Transverse colon (tissue), 4 donors: ENCODE measurements around the gene CNPY4. TPM values are rescaled to one million over a fixed set of nuclear protein-coding genes. Genes with fewer than 3 reads are reported as not detected.

ENCODE experiments used
- DNase-seq: peaks from one replicate; pipeline ENCODE4 v3.0.0-alpha.2; 2019
- H3K27ac ChIP-seq, 4 donors: fragments of 200-600 bp; sonication (generic); 2 replicates each; pipeline ENCODE4 v1.5.1; 2016 to 2018; ENCODE audit warnings: inconsistent platforms in 4 of 4
- H3K27me3 ChIP-seq: fragments of 200-600 bp; sonication (generic); 2 replicates; pipeline ENCODE4 v1.5.1; 2017; ENCODE audit warnings: inconsistent platforms
- H3K36me3 ChIP-seq, 4 donors: fragments of 200-600 bp; sonication (generic); 2 replicates each; pipeline ENCODE4 v1.5.1; 2017 to 2019; ENCODE audit warnings: inconsistent platforms in 4 of 4
- H3K4me1 ChIP-seq, 4 donors: fragments of 200-600 bp; sonication (generic); 2 replicates each; pipeline ENCODE4 v1.5.1; 2017 to 2020; ENCODE audit warnings: inconsistent platforms in 4 of 4
- H3K4me3 ChIP-seq, 4 donors: fragments of 200-600 bp; sonication (generic); 1 replicate in 1 of 4; 2 replicates in 3 of 4; pipeline versions ENCODE4 v1.5.1 to v1.6.1; 2017 to 2019; ENCODE audit warnings: inconsistent platforms in 4 of 4
- H3K9me3 ChIP-seq, 2 donors: fragments of 200-600 bp; sonication (generic); 2 replicates each; pipeline ENCODE4 v1.5.1; 2017 to 2019; ENCODE audit warnings: inconsistent platforms in 2 of 2
- EP300 ChIP-seq: sonication (generic); formaldehyde crosslinking; IDR thresholded peaks from one replicate; pipeline ENCODE4 v1.6.1; 2017; ENCODE audit warnings: antibody characterized with exemption, low read depth
- POLR2A ChIP-seq: fragments of 450-650 bp; IDR thresholded peaks from one replicate; pipeline ENCODE4 v1.6.1; 2016; ENCODE audit warnings: antibody characterized with exemption, mild to moderate bottlenecking, moderate library complexity
- POLR2AphosphoS5 ChIP-seq, 3 donors: sonication (generic); formaldehyde crosslinking; IDR thresholded peaks; one replicate each; pipeline ENCODE4 v1.6.1; 2016; ENCODE audit warnings: antibody characterized with exemption in 3 of 3
- WGBS, 2 donors: methylation state at CpG; one replicate each; pipeline ENCODE4 v1.1.5; 2018; ENCODE audit warnings: low coverage in 1 of 2; 5-methylcytosine and 5-hydroxymethylcytosine counted together
- in situ Hi-C, 4 donors: fragments of 200-750 bp; cut with MboI; loops; one replicate each; pipeline versions ENCODE4 v1.15.0 to v1.15.1; 2017; ENCODE audit warnings: low sequenced_read_pairs in 3 of 4, low pct_ligation_motif_present in 1 of 4, low pct_unique_long_range_greater_than_20kb in 1 of 4
- intact Hi-C: fragments of 100-400 bp; cut with DNase I; formaldehyde crosslinking; loops from one replicate; pipeline ENCODE4 v1.15.1; 2023; ENCODE audit warnings: low total_unique reads
- total RNA-seq, 4 donors: library from RNA; depleted of rRNA; stranded (reverse); fragments of >200 nt; gene quantifications; one replicate each; pipeline ENCODE4 v1.1.0, GENCODE V29; 2016
- TF ChIP-seq, protein P1 (sequence below), 5 experiments: fragments of 200-600 bp in 3 of 5; fragments of 450-650 bp in 2 of 5; sonication (generic) in 3 of 5; IDR thresholded peaks; 1 replicate in 2 of 5; 2 replicates in 3 of 5; pipeline ENCODE4 v1.5.1; 2016 to 2017; ENCODE audit warnings: antibody characterized with exemption in 5 of 5, inconsistent platforms in 3 of 5, mild to moderate bottlenecking in 2 of 5, moderate library complexity in 1 of 5

The CNPY4 gene
- total RNA-seq, 4 donors from 2014 or later = 4.9 to 9.4 (median 7.0) TPM

DNA sequence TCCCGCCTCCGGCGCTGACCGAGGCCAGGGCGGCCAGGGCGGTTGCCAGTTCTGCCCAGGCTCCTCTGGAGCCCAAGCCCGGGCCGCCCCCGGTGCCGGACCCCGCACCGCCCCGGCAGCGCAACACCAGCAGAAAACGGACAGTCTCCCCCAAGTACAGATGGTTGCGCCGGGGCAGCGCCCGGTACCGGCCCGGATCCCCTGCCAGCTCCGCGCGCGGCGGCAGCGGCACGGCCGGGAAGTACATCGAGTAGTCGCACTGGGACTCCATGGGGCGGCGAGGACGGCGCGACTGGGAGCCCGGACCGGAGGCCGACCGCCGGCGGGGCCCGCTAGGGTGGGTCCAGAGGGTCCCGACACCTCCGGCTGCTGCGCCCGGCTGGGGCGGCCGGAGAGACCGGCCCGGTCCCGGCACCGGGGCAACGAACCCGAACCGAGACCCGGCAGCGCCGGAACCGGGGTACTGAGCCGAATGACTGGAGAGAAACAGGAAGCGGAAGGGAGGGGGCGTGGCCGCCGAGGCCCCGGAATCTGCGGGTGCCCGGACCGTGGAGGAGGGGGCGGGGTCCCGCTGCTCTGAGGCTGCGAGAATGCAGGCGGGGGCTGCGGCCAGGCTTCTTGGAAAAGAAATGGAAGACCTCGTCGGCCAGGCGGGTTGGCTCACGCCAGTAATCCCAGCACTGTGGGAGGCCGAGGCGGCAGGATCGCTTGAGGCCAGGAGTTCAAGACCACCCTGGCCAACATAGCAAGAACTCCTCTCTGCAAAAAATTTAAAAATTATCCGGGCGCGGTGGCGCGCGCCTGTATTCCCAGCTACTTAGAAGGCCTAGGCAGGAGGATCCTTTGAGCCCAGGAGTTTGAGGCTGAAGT, 39.0 kb downstream of the CNPY4 start, which contains the start of gene TRAPPC14:
TSS of gene TRAPPC14 (minus strand) at position 495 of the 870 bp plus-strand sequence. CDS start at position 271, 224 bp downstream.
- Histone ChIP-seq H3K36me3 (peaks cover 0 to 6% (median 0%) of the 10 kb centered on the region in 4 donors), H3K27me3 (no peaks in the 10 kb centered on the region), H3K4me3 (peak within 1 kb of the TSS; percentile 36 to 92 (median 74)), H3K27ac (peak within 1 kb of the TSS; percentile 79 to 91 (median 90)), H3K4me1 (peaks cover 20 to 62% (median 49%) of the 10 kb centered on the region in 4 donors), H3K9me3 (no peaks in the 10 kb centered on the region)
- in situ Hi-C loops = no loop called here
- 2% methylated on average over 73 of the region's 87 CpGs; no CpG with 5 or more reads in 1 of the 2 donors for WGBS, 2 donors
- intact Hi-C loops = loop anchor here (1.0 kb wide), 1 partner anchor 44 kb away; no protein-coding TSS in a partner anchor
- TF ChIP-seq POLR2AphosphoS5 (IDR thresholded peaks at IDR 0.05) (peak; percentile 56 to 81 (median 75)), POLR2A (peak; percentile 71), EP300 (no peak)
- TF ChIP-seq, protein P1, sequence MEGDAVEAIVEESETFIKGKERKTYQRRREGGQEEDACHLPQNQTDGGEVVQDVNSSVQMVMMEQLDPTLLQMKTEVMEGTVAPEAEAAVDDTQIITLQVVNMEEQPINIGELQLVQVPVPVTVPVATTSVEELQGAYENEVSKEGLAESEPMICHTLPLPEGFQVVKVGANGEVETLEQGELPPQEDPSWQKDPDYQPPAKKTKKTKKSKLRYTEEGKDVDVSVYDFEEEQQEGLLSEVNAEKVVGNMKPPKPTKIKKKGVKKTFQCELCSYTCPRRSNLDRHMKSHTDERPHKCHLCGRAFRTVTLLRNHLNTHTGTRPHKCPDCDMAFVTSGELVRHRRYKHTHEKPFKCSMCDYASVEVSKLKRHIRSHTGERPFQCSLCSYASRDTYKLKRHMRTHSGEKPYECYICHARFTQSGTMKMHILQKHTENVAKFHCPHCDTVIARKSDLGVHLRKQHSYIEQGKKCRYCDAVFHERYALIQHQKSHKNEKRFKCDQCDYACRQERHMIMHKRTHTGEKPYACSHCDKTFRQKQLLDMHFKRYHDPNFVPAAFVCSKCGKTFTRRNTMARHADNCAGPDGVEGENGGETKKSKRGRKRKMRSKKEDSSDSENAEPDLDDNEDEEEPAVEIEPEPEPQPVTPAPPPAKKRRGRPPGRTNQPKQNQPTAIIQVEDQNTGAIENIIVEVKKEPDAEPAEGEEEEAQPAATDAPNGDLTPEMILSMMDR (IDR thresholded peaks at IDR 0.05) = peak in 1 of 5 experiments; percentile 15
- peak; percentile 95 for DNase-seq

DNA sequence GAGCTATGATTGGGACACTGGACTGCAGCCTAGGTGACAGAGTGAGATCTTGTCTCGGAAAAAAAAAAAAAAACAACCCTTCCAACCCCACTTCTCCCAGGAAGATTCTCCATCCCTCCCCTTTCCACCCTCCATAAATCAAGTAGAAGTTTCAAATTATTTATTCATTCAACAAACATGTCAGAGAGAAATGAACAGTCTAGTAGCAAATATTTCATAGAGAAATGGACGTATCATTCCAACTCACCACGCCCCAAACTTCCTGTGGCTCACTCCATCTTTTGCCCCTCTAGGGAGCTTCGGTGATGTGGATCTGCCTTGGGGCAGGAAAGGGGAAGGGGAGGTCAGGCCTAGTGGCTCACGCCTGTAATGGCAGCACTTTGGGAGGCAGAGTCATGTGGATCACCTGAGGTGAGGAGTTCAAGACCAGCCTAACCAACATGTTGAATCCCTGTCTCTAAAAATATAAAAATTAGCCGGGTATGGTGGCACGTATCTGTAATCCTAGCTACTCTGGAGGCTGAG, 39.7 kb downstream of the CNPY4 start:
- intact Hi-C loops = no loop called here

DNA sequence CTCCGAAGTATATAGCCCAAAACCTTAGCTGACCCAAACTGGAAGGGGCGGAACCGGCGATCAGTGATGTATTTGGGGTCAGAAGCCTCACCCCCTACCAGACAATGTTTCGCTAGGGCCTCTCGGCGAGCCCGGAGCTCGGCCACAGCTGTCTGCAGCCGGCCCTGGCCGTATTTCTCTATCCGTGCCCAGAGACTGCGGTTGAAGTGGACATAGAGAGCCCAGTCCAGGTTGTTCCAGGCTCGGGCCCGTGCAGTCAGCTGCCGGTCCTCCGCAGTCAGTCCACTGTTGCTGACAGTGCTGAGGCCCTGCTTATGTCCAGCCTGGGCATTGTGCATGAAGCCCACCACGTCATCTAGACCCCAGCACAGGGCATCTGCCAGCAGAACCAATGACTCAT, 40.6 kb downstream of the CNPY4 start:
- intact Hi-C loops = no loop called here
- no peak for DNase-seq
- Histone ChIP-seq H3K27ac (no peak overlapping the region), H3K4me1 (peaks cover 16 to 47% (median 36%) of the 10 kb centered on the region in 4 donors), H3K9me3 (no peaks in the 10 kb centered on the region), H3K27me3 (no peaks in the 10 kb centered on the region), H3K36me3 (peaks cover 0 to 6% (median 0%) of the 10 kb centered on the region in 4 donors), H3K4me3 (no peak overlapping the region)
- TF ChIP-seq EP300 (no peak), POLR2AphosphoS5 (IDR thresholded peaks at IDR 0.05) (no peak), POLR2A (no peak)
- TF ChIP-seq, protein P1 (IDR thresholded peaks at IDR 0.05) = no peak
- in situ Hi-C loops = no loop called here
- 17 to 93% methylated on average over 1 to 18 of the region's 18 CpGs for WGBS, 2 donors

More for the DNA sequence above, 39.7 kb downstream of the CNPY4 start:
- Histone ChIP-seq H3K9me3 (no peaks in the 10 kb centered on the region), H3K27me3 (no peaks in the 10 kb centered on the region), H3K4me1 (peaks cover 20 to 56% (median 45%) of the 10 kb centered on the region in 4 donors), H3K36me3 (peaks cover 0 to 6% (median 0%) of the 10 kb centered on the region in 4 donors), H3K4me3 (peak overlapping the region; percentile 36 to 92 (median 74)), H3K27ac (peak overlapping the region; percentile 79 to 91 (median 90))
- DNase-seq = no peak
- 69% methylated on average over 7 of the region's 7 CpGs; no CpG with 5 or more reads in 1 of the 2 donors for WGBS, 2 donors
- TF ChIP-seq, protein P1 (IDR thresholded peaks at IDR 0.05) = peak in 1 of 5 experiments; percentile 16
- TF ChIP-seq POLR2A = no peak
- in situ Hi-C loops = no loop called here

DNA sequence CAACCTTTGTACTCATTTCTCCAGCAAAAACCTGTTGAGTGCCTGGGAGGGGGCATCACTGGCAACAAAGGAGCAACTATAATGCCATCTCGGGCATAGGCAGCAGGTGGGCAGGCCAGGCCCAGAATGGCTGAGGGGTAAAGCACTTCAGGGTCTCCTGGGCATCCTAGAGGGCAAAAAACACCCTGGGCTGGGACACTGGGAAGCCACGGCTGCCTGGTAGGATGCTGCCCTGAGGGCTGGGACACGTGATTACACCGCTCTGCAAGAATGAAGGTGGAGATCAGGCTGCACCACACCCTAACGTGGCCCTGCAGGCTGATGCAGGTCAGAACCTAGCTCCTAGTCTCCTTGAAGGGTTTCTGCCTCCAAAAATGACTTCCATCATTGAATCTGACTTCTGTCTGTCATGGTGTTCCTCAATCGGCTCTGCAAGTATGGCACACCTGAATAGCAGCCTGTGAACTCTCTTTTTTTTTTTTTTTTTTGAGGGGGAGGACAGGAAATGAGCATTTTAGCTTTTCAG, 43.6 kb downstream of the CNPY4 start:
- H3K9me3 ChIP-seq = no peaks in the 10 kb centered on the region
- H3K4me1 ChIP-seq = peaks cover 10 to 29% (median 20%) of the 10 kb centered on the region in 4 donors
- DNase-seq = peak; percentile 80
- no peaks in the 10 kb centered on the region for H3K36me3 ChIP-seq
- H3K4me3 ChIP-seq = no peak overlapping the region
- in situ Hi-C loops = no loop called here
- no peaks in the 10 kb centered on the region for H3K27me3 ChIP-seq
- intact Hi-C loops = no loop called here
- WGBS, 2 donors = 20 to 46% methylated on average over 1 to 6 of the region's 6 CpGs
- TF ChIP-seq POLR2AphosphoS5 (IDR thresholded peaks at IDR 0.05) (peak in 2 of 3 donors; percentile 28 to 32), POLR2A (no peak)
- peak overlapping the region; percentile 58 to 72 (median 66) for H3K27ac ChIP-seq
